Activated naive CD4-positive, alpha-beta T cell treated with anti-CD3 and anti-CD28 coated beads, Interleukin-2, amount 50 U/mL, for 16 hours (primary cell): ENCODE results near the gene IQSEC3.
"Not testable (repeated sequence)": the region's sequence is repeated elsewhere in the genome, so short reads cannot be mapped to it uniquely, and the experiment has no call there.

ENCODE experiments used
- DNase-seq: peaks from one replicate; pipeline ENCODE4 v3.0.0-alpha.2; 2020

IQSEC3 gene

DNA sequence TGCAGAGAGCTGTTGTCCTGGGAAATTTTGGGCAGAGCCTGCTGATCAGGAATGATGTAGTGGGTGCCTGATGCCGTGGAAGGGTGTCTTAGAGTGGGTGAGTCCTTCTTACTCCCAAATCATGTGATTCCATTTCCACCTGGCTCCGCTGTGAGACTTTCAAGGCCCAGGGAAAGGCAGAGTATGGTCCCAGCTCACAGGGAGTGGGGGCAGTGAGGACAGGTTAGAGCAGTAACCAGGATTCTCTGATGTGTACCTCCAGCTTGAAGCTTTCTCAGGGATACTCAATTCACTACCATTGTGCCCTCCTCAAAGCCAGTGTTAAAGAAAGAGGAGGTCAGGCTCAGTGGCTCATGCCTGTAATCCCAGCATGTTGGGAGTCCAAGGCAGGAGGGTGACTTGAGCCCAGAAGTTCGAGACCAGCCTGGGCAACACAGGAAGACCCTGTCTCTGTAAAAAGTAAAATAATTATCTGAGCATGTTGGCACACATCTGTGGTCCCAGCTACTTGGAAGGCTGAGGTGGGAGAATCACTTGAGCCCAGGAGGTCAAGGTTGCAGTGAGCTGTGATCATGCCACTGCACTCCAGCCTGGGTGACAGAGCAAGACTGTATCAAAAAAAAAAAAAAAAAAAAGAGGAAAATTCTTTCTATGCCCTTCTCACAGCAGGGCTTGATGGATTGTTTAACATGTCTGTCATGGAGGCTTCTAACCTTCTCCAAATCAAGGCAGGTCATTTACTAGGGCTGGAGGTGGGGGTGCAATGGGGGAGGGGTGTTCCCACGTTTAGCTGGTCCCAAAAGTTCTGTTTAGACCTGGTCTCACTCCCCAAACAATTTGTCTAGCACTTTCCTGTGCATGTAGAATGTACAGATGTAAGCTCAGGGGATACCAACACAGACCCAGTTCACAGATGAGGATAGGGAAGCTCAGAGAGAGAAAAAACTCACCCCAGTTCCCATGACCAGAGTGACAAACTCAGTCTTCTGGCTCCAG is 12.5 kb upstream of the IQSEC3 start:
- no peak for DNase-seq

DNA sequence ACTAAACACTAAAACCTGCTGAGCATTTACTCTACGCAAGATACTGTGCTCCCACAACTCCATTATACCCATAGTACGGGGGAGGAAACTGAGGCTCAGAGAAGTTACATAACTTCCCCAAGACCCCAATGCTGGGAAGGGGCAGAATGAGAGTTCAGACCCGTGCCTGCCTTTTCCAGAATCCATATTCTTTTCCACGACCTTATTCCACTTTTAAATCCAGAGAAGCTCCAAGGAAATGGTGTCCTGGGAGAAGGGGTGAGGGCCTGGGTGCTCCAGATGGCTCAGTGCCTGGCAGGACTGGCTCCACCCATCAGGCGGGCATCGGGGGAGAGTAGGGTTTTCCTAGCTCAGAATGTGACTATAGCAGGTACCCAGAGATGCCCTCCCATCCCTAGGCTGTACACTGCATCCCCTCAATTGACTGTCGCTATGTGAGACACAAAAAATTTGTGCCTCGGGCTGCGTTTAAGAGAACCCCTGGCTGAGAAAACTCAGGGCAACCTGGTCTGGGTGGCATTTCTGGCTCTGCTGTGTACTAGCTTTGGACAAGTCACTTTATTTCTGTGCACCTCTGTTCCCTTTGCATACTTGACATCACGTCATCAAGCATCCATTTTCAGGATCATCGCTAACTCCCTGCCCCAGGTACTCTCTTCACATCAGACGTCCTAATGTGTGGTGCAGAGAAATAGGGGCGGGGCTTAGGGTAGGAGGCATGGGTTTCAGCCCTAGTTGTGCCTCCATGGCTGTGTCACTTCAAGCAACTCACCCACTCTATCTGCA is 11.6 kb upstream of the IQSEC3 start:
- no peak for DNase-seq

DNA sequence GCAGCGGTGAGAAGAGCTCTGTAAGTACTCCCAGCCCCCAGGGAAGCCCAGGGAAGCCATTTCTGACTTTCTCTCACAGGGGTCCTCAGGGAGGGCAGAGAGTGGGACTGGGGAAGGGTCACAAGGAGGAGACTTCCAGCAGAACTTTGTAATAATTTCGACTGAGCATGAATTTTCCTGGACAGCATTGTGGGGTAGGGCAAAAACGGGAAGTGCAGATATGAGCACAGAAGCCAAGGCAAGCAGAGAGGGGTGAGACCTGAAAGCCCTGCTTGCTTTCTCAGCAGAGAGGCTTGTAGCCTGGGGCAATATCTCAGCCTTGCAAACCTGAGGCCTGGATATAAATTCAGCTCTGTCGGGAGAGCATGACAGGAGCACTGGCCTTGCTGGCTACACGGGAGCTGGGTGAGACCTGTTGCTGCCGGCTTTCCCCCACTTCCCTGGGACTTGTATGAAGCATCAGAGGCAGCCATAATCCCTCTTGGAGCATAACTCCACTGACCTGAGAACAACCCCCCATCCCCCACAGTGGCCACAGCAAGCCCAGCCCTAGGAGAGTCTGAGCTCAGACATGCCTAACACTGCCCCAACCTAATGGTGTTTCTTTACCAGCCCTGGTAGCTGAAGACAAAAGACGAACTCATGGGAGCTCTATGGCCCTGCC is 9.8 kb upstream of the IQSEC3 start:
- DNase-seq, result no peak

DNA sequence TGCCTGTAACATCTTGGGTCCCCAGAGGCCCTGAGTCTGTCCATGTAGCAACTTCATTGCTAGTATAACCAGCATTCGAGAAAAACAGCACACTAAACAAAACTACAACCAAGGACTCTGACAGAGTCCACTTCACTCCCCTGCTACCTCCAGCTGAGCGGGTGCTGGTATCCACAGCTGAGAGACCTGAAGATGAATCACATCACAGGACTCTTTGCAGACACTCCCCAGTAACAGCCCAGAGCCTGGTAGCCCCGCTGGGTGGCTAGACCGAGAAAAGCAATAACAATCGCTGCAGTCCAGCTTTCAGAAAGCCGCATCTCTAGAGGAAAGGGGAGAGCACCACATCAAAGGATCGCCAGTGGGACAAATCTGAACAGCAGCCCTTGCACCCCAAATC is 9.0 kb upstream of the IQSEC3 start:
- DNase-seq, result no peak

DNA sequence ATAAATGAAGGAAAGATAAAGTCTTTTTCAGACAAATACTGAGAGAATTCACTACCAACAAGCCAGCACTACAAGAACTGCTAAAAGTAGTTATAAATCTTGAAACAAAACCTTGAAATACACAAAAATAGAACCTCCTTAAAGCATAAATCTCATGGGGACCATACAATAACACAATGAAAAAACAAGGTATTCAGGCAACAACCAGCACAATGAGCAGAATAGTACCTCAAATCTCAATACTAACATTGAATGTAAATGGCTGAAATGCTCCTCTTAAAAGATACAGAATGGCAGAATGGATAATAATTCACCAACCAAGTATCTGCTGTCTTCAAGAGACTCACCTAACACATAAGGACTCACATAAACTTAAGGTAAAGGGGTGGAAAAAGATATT is 7.7 kb upstream of the IQSEC3 start:
- no peak for DNase-seq

DNA sequence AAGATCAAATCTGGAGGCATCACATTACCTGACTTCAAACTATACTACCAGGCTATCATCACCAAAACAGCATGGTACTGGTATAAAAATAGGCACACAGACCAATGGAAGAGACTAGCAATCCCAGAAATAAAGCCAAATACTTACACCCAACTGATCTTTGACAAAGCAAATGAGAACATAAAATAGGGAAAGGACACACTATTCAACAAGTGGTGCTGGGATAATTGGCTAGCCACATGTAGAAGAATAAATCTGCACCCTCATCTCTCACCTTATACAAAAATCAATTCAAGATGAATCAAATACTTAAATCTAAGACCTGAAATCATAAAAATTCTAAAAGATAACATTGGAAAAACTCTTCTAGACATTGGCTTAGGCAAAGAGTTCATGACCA is 4.7 kb upstream of the IQSEC3 start:
- DNase-seq, result not testable (repeated sequence)

DNA sequence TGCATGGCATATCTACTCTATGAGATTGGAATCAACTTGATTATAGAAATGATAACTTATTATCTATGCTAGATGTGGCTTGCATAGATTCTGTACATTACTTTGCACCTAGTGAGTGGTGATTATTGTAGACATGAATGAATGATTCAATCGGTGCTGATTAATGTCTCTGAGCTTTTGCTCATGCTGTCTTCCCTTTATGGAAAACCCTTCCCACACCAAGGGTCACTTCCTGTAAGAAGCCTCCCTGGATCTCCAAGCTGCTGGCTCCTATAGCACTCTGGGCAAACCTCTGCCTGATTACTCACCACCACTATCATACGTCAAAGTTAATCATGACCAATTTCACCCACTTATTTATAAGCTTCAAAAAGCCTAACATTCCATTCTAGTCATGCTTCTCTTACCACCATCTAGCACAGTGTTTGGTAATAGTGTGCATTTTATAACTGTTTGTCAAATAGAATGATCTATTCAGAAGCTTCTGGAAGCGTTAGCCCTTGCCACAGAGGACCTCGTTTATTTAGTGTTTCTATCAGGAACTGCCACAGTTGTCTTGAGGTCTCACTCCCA is 990 bp upstream of the IQSEC3 start:
- DNase-seq, result not testable (repeated sequence)

DNA sequence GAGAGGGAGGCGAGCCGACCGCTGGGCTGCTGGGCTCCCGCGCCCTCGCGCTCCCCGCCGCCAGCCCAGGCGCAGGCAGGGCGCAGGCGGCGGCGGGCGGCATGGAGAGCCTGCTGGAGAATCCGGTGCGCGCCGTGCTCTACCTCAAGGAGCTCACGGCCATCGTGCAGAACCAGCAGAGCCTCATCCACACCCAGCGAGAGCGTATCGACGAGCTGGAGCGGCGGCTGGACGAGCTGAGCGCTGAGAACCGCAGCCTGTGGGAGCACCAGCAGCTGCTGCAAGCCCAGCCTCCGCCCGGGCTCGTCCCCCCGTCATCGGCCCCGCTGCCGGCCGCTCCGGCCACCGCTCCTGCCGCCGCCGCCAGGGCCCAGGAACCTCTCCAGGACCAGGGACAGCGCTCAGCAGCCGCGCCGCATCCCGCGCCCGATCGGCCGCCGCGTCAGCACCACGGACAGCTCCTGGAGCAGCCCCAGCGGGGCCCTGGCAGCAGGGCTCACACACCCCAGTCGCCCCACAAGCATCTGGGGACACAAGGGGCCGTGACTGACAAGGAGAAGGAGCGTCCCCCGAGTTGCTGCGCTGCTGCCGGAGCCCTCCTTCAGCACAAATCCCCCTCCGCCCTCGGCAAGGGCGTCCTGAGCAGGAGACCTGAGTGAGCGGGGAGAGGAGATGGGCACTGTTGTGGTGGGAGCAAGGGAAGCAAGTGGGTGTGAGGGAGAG is 376 bp downstream of the IQSEC3 start:
- not testable (repeated sequence) for DNase-seq

DNA sequence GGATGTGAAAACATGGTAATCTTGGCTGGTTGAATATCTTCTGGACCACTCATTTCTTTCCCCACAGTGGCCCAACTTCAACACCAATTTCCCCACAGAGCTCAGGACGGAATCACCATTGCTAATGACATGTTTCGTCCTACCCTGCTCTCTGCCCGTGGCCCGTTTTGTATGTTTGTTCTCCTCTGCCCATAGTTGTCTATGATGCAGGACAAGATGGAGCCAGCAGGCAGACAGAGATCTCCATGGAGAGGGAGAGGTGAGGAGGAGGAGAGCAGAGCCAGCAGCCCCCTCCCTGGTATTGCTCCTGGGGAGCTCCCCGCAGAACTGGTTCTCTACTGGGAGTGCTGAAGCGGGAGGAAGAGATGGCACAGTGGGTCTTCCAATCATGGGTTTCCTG is 3.1 kb downstream of the IQSEC3 start:
- not testable (repeated sequence) for DNase-seq

DNA sequence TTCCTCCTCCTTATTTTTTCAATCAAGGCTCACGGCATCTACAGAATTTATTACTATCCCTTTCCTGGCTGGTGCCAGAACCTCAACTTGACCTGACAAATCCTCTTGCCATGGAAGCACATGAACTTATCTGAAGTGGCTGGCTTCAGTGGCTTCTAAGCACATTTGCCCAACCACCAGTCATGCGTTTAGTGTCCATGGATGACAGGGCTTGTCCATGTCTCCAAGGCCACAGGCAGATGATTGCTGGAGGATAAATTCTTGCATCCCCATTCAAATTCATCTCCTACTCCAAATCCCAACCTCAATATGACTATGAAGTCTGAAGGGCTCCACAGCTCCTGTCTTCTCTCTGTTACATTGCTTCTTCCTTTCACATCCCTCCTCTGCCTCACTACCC is 4.0 kb downstream of the IQSEC3 start:
- DNase-seq, result not testable (repeated sequence)

DNA sequence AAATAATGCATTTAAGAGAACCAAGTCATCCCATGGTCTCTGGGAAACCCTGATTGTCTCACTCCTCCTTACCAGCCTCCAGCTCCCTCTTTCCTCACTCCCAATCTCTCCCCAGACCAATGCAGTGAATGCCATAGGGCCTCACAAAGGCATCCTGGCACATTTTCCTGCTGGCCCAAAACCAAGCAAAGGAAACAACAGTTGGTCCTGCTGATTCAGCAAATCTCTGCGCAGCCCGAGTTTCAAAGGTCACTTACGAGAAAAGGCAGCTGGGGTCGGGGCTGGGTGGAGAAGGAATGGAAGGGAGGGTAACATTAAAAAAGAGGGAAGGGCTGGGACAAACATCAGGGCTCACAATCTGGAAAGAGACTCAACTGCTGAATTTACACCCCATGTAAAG is 5.5 kb downstream of the IQSEC3 start:
- not testable (repeated sequence) for DNase-seq

DNA sequence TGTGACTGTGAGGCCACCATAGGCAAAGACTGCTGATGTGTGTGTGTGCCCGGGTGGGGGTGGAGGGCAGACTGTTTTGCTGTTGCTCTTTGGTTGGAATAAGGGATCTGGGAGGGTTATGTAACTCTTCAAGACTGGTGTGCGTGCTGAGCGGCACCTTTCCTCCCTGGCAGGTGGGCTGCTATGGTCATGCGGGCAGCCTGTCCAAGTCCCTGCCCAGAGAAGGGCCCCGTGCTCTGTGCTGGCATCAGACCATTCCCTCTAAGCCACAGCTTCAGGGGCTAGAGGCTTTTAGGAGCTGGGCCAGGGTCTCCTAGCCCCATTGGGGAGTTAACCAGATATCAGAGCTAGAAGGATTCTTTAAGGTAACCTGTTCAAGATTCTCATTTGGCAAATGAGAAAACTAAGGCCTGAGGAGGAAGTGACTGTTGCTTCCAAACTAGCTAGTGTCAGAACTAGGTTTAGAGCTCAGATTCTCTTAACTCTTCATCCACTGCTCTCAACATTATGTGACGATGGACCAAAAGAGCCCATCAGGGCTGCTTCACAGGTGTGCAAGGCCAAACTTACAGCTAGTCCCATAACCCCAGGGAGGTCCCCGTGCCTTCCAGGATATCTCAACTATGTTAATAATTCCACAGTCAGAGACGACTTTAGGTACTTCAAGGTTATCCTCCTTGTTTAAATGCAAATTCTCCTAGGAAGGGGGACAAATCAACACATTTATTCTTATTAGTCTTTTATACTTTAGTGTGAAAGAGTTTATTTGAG is 8.0 kb downstream of the IQSEC3 start:
- not testable (repeated sequence) for DNase-seq

DNA sequence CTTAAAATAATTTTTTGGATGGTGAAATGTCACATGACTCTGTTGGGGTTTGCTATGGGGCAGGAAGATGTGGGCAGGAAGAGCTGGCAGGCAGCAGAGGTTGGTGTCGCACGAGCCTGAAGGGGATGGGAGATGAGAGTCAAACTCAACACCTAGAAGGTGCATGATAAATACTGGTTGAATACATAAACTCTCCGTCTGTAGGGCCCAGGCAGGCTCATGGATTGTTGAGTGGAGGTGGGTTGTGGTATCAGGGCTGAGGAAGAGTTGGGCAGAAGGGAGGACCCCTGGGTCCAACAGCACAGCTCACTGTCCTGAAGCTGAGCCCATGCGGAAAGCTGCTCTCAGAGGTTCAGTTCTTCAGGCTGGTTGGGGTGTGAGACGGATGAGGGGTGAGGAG is 9.0 kb downstream of the IQSEC3 start:
- DNase-seq, result not testable (repeated sequence)

DNA sequence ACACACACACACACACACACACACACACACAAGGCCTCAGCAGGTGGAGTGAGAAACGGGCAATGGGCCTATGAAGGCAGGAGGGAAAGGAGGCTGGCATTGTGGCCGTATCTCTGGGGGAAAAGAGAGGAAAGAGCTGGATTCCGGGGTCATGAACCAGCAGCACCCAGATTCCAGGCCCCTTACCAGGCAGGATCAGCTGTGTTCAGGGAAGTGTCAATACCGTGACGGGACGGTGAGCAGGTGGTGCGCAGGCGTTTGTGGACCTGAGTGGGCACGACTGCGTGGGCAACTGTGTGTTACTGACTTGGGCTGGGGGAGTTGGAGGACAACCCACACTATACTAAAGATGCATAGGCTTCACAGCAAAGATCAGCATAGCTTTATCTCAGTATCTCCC is 9.5 kb downstream of the IQSEC3 start:
- DNase-seq, result not testable (repeated sequence)

DNA sequence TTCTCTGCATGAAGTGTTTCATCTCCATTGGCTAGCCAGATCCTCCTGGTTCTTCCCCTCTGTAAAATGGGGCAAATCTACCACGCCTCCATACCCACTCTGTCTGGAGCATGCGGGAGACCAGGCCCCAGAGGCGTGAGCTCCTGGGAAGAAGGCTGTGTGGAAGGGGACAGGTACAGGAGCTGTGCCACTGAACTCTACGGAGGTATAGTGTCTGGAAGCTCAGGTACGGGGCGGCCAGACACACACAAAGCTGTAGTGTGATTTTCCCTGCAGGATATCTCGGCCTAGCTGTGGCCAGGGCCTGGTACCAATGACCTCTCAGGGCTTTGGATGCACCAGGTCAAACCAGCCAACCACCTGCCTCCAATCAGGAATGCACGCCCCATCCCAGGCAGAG is 10.0 kb downstream of the IQSEC3 start:
- not testable (repeated sequence) for DNase-seq

DNA sequence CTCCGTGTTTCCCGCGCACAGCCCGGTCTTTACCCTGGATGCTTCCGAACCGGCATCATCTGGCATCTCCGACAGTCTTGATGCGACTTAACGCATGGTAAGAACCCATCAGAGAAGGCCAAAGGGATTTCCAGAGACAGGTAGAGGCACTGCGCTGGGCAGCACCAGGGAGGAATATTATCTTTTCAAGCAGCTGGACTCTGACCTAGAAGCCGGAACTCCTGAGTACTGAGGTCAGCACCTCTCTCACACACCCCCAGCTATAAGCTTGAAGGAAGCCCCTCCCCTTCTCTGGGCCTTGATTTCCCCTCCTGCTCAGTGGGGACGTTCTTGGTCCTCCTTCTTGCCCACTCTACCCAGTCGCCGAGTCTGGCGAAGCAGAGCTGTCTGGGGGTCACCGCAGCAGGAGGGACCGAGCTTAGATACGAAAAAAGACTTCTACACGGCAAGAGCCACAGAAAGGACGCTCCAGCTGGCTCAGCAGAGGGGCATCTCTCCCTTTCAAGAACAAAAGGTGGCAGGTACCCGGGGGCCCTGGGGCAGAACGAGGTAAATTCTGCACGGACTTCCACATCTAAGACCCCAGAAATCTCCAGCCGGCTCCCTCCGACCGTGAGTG is 10.6 kb downstream of the IQSEC3 start:
- DNase-seq, result not testable (repeated sequence)

DNA sequence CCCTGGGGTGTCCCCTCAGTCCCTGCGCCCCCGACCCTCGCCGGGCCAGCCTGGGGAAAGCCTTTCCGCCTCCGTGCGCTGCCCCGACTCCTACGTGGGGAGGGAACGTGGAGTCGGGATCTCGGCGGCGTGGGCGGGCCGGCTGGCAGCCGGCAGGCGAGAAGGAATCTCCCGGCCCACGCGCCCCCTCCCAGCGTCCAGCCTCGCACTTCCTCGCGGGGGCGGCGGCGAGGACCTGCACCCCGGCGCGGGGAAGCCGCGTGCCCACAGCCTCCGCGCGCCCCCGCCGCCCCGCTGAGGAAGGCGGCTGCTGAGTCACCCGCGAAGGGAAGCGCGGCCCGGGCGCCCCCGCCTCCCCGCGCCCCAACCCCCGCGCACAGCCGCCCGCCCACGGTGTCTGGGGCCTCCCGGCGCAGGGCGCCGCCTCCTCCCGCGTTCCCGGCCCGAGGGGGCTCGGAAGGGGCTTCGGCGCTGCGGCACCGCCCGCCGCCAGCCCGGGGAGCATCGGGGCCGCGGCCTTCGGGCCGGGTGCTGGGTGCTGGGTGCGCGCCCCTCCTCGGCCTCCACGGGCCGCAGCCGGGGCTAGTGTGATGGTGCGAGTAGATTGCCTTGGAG is 11.3 kb downstream of the IQSEC3 start:
- not testable (repeated sequence) for DNase-seq

DNA sequence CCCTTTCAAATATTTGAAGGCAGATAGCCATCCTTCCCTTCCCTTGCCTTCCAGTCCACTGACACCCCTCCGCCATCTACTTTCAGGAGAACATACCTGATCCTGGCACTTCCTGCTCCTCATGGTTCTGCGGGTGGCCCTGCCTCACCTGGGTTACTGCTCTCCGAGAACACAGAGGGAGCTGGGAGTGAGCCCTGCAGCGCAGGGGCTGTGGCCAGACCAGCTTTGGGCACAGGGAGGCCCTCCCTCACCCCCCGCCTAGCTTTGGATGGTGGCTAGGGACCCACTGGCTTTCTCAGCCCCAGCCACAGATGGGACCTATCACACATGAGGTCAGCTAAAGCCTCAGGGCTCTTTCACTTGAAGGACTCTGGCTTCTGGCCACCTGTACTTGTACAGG is 12.4 kb downstream of the IQSEC3 start:
- no peak for DNase-seq

DNA sequence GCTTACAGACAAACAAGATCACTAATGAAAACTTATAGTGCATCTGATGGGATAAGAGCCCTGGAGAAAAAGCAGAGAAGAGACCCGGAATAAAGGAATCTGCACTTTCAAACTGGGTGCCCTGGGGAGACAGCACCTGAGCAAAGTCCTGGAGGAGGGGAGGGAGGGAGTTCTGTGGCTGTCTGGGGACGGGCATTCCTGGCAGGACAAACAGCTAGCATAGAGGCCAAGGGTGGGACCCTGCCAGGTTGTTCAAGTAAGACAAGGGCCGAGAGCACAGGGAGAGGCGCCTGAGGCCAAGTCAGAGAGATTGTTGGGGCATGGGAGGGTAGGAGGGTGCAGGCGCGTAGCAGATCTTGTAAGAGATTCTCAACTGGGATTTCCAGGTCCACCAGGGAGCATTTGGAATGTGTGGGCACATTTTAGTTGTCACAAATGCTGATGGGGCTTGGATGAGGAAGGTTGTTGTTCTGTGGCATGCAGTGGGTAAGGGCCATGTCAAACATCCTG is 14.2 kb downstream of the IQSEC3 start:
- DNase-seq, result no peak

DNA sequence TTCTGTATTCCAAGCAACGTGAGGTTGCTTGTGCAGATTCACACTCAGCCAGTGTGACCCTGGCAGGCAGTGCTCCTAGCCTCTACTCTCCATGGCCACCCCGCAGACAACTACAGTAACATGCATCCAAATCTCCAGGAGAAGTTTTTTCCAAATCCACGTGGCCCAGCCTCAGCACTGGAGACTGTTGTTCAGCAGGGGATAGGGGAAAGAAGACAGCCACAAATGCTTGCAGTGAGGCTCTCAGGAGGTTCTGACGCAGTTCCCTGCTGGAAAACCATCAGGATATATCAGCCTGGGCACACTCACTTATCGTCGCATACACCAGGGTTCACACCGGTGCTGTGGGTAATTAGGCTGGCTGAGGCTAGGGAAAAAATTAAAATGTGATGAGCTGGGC is 16.2 kb downstream of the IQSEC3 start:
- no peak for DNase-seq
